ENCODE results near the gene SCGB1D1. TPM values are rescaled to one million over a fixed set of nuclear protein-coding genes. Genes with fewer than 3 reads are reported as not detected.
A peak's percentile ranks its signal among the peaks of the same experiment; 100 is the strongest.

SCGB1D1 gene
- polyA plus RNA-seq, 1 donor = not detected

- no peak for DNase-seq
Measured at GRCh38 chr11:62233730-62234129, 43.7 kb downstream of the SCGB1D1 start.

- DNase-seq = no peak
Measured at GRCh38 chr11:62236187-62236586, 46.2 kb downstream of the SCGB1D1 start.

- DNase-seq = no peak
Measured at GRCh38 chr11:62237499-62237898, 47.5 kb downstream of the SCGB1D1 start.

GRCh38 chr11:62238151-62238550 lies 48.1 kb downstream of the SCGB1D1 start:
- no peak for DNase-seq

GRCh38 chr11:62241095-62241494 lies 51.1 kb downstream of the SCGB1D1 start:
- no peak for DNase-seq

GRCh38 chr11:62242021-62242420 lies 52.0 kb downstream of the SCGB1D1 start, which contains the start of gene SCGB1D2:
Gene SCGB1D2, plus strand, starts transcription at chr11:62242239. Its CDS starts 69 bp downstream, at chr11:62242308.
- peak; percentile 26 for DNase-seq

Other genes with a start within 250 kb of the SCGB1D1 start
- 4.1 TPM for gene BEST1, start 239.9 kb upstream of the SCGB1D1 start, polyA plus RNA-seq (ENCODE audit: insufficient read length)
- 2,056 TPM for gene FTH1, start 222.6 kb upstream of the SCGB1D1 start, polyA plus RNA-seq (ENCODE audit: insufficient read length)
- 51.0 TPM for gene INCENP, start 66.2 kb upstream of the SCGB1D1 start, polyA plus RNA-seq (ENCODE audit: insufficient read length)
- gene SCGB2A1, start 18.5 kb downstream of the SCGB1D1 start, polyA plus RNA-seq (ENCODE audit: insufficient read length) = 0.37 TPM
- 0.80 TPM for gene SCGB1D2, start 52.0 kb downstream of the SCGB1D1 start, polyA plus RNA-seq (ENCODE audit: insufficient read length)
- not detected for gene SCGB2A2, start 79.9 kb downstream of the SCGB1D1 start, polyA plus RNA-seq (ENCODE audit: insufficient read length)
- not detected for gene SCGB1D4, start 108.9 kb downstream of the SCGB1D1 start, polyA plus RNA-seq (ENCODE audit: insufficient read length)
- gene ASRGL1, start 147.2 kb downstream of the SCGB1D1 start, polyA plus RNA-seq (ENCODE audit: insufficient read length) = 60.7 TPM
- not detected for gene SCGB1A1, start 228.8 kb downstream of the SCGB1D1 start, polyA plus RNA-seq (ENCODE audit: insufficient read length)